ENCODE measurements around the gene ZNF804A.

DNA sequence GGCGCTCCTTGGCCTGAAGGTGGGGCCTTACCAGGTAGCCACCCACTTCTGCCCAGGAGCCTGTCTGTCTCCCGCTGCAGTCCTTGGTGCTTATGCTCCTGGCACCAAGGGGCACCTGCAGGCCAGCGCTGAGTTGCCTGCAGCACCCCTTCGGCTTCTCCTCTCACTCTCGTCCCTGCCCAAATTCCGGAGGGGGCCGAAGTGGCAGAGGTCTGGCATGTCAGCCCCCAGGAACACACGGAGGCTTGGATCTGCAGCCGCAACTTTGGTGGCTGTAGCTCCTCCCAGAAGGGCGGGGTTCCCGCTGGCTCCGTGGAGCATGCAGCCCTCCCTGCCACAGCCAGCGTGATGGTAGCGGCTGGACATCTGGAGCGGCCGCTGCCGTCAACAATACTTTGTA lies 37.7 kb upstream of the ZNF804A start:
- TF ChIP-seq, protein P1, sequence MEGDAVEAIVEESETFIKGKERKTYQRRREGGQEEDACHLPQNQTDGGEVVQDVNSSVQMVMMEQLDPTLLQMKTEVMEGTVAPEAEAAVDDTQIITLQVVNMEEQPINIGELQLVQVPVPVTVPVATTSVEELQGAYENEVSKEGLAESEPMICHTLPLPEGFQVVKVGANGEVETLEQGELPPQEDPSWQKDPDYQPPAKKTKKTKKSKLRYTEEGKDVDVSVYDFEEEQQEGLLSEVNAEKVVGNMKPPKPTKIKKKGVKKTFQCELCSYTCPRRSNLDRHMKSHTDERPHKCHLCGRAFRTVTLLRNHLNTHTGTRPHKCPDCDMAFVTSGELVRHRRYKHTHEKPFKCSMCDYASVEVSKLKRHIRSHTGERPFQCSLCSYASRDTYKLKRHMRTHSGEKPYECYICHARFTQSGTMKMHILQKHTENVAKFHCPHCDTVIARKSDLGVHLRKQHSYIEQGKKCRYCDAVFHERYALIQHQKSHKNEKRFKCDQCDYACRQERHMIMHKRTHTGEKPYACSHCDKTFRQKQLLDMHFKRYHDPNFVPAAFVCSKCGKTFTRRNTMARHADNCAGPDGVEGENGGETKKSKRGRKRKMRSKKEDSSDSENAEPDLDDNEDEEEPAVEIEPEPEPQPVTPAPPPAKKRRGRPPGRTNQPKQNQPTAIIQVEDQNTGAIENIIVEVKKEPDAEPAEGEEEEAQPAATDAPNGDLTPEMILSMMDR (IDR thresholded peaks at IDR 0.05; ENCODE audit: low read depth, low read length, poor library complexity, severe bottlenecking): no peak
- no peak for TF ChIP-seq EZH2phosphoT487 (IDR thresholded peaks at IDR 0.05; ENCODE audit: borderline replicate concordance, low read length)
